Measurements from ENCODE around the gene FHIT.

- TF ChIP-seq CTCF (IDR thresholded peaks at IDR 0.05; ENCODE audit: low read depth, low read length, poor library complexity, severe bottlenecking) (no peak), EZH2phosphoT487 (IDR thresholded peaks at IDR 0.05; ENCODE audit: borderline replicate concordance, low read length) (no peak)
Measured at GRCh38 chr3:61184956-61185355, 66.3 kb downstream of the FHIT start.
